Heart left ventricle (tissue), 13 donors: ENCODE results near the gene PNLIPRP2.

ENCODE experiments used
- POLR2A ChIP-seq, 2 donors: fragments of 450-650 bp; IDR thresholded peaks; one replicate each; pipeline ENCODE4 v1.6.1; 2017; ENCODE audit warnings: antibody characterized with exemption in 2 of 2, mild to moderate bottlenecking in 2 of 2, moderate library complexity in 2 of 2
- TF ChIP-seq, protein P1 (sequence below), 12 donors: fragments of 200-600 bp; sonication (generic) in 4 of 12; IDR thresholded peaks; one replicate each; pipeline versions ENCODE4 v1.5.0 to v1.8.0; 2018 to 2022; ENCODE audit warnings: antibody characterized with exemption in 12 of 12, mild to moderate bottlenecking in 5 of 12
- donor health status: ischemic (EF 13 %, LVEDD 7.1; RV severe dilation, severe dysfunction).
- donor health status: DM: no; HTN: yes; CAD: no.
- donor health status: DM: no; HTN: no; CAD: no.
- donor health status: ischemic (EF 25% LVEDD 6.9; RV normal size, moderate dysfunction).
- donor health status: ischemic (EF 25% LVEDD 5.7; RV mildly dilated, moderate dysfunction).
- donor health status: ischemic (EF 35%, LVEDD 5.7; RV mildly dilated, moderate dysfunction).
- donor health status: nonischemic (EF 11% LVEDD 7.7; RV severe dilation, severe dysfunction).
- donor health status: DM: yes; HTN: yes; CAD: no.
- donor health status: PGD.
- donor health status: ischemic (EF 29% LVEDD 5.4; RV normal size, mild dysfunction).
- donor health status: nonischemic (EF 23%, LVEDD 6.1; RV moderate dilation, normal function).

- TF ChIP-seq POLR2A (IDR thresholded peaks at IDR 0.05): no peak
- TF ChIP-seq, protein P1, sequence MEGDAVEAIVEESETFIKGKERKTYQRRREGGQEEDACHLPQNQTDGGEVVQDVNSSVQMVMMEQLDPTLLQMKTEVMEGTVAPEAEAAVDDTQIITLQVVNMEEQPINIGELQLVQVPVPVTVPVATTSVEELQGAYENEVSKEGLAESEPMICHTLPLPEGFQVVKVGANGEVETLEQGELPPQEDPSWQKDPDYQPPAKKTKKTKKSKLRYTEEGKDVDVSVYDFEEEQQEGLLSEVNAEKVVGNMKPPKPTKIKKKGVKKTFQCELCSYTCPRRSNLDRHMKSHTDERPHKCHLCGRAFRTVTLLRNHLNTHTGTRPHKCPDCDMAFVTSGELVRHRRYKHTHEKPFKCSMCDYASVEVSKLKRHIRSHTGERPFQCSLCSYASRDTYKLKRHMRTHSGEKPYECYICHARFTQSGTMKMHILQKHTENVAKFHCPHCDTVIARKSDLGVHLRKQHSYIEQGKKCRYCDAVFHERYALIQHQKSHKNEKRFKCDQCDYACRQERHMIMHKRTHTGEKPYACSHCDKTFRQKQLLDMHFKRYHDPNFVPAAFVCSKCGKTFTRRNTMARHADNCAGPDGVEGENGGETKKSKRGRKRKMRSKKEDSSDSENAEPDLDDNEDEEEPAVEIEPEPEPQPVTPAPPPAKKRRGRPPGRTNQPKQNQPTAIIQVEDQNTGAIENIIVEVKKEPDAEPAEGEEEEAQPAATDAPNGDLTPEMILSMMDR (IDR thresholded peaks at IDR 0.05): no peak
These were observed 28.1 kb downstream of the PNLIPRP2 start for GRCh38 chr10:116648903-116649302.
